DOHH2 (cell line): ENCODE data around the gene PRPF39.

ENCODE experiments used
- EZH2phosphoT487 ChIP-seq: fragments of 200-600 bp; sonication (generic); IDR thresholded peaks from 2 replicates; pipeline ENCODE4 v1.6.1; 2017; ENCODE audit warnings: borderline replicate concordance, mild to moderate bottlenecking, antibody characterized with exemption, low read length, moderate library complexity, mixed read lengths
- TF ChIP-seq, protein P1 (sequence below): fragments of 200-600 bp; sonication (generic); IDR thresholded peaks from one replicate; pipeline ENCODE4 v1.5.1; 2014; ENCODE audit warnings: antibody characterized with exemption, mild to moderate bottlenecking, low read depth, low read length; ENCODE audit not compliant: poor library complexity, severe bottlenecking

DNA sequence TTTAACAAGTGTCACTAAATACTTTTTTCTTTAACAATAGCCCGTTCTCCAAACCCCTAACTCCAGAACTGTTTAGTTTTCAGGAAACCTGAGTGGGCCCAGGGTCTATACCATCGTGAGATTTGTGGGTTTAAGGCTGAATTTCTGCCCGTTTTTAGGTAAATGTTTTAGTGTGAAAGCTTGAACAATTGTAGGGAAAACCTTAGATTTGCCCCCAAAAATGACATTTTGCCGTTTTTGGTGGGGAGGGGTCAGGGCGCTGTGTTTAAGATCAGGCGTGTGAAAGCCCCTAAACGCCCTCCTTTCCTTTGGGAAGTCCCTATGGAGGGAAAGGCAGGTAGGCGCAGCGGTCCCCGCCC is 320 bp upstream of the PRPF39 start:
- TF ChIP-seq, protein P1, sequence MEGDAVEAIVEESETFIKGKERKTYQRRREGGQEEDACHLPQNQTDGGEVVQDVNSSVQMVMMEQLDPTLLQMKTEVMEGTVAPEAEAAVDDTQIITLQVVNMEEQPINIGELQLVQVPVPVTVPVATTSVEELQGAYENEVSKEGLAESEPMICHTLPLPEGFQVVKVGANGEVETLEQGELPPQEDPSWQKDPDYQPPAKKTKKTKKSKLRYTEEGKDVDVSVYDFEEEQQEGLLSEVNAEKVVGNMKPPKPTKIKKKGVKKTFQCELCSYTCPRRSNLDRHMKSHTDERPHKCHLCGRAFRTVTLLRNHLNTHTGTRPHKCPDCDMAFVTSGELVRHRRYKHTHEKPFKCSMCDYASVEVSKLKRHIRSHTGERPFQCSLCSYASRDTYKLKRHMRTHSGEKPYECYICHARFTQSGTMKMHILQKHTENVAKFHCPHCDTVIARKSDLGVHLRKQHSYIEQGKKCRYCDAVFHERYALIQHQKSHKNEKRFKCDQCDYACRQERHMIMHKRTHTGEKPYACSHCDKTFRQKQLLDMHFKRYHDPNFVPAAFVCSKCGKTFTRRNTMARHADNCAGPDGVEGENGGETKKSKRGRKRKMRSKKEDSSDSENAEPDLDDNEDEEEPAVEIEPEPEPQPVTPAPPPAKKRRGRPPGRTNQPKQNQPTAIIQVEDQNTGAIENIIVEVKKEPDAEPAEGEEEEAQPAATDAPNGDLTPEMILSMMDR = no peak
- no peak for TF ChIP-seq EZH2phosphoT487
